Measurements from ENCODE around the gene RANBP3.

GRCh38 chr19:5943623-5944022 lies 34.3 kb downstream of the RANBP3 start:
- no peak for TF ChIP-seq YY1 (IDR thresholded peaks at IDR 0.05; ENCODE audit: insufficient read depth, insufficient read length)
- TF ChIP-seq ZNF274 (IDR thresholded peaks at IDR 0.05; ENCODE audit: low read depth, low read length), result no peak

All from NT2/D1 (cell line).